Suprapubic skin (tissue), 4 donors: Measurements from ENCODE around the gene PRTG.

Source experiments
- EP300 ChIP-seq: sonication (generic); formaldehyde crosslinking; IDR thresholded peaks from one replicate; pipeline ENCODE4 v1.6.1; 2017; ENCODE audit warnings: antibody characterized with exemption
- POLR2A ChIP-seq, 2 donors: fragments of 450-650 bp; IDR thresholded peaks; one replicate each; pipeline ENCODE4 v1.6.1; 2017; ENCODE audit warnings: antibody characterized with exemption in 2 of 2, mild to moderate bottlenecking in 2 of 2, moderate library complexity in 2 of 2
- POLR2AphosphoS5 ChIP-seq, 3 donors: sonication (generic); formaldehyde crosslinking; IDR thresholded peaks; one replicate each; pipeline ENCODE4 v1.6.1; 2017; ENCODE audit warnings: antibody characterized with exemption in 3 of 3
- TF ChIP-seq, protein P1 (sequence below), 2 donors: fragments of 200-600 bp in 1 of 2; fragments of 450-650 bp in 1 of 2; sonication (generic) in 1 of 2; IDR thresholded peaks; one replicate each; pipeline ENCODE4 v1.5.1; 2016 to 2019; ENCODE audit warnings: antibody characterized with exemption in 2 of 2, mild to moderate bottlenecking in 1 of 2, moderate library complexity in 1 of 2

DNA sequence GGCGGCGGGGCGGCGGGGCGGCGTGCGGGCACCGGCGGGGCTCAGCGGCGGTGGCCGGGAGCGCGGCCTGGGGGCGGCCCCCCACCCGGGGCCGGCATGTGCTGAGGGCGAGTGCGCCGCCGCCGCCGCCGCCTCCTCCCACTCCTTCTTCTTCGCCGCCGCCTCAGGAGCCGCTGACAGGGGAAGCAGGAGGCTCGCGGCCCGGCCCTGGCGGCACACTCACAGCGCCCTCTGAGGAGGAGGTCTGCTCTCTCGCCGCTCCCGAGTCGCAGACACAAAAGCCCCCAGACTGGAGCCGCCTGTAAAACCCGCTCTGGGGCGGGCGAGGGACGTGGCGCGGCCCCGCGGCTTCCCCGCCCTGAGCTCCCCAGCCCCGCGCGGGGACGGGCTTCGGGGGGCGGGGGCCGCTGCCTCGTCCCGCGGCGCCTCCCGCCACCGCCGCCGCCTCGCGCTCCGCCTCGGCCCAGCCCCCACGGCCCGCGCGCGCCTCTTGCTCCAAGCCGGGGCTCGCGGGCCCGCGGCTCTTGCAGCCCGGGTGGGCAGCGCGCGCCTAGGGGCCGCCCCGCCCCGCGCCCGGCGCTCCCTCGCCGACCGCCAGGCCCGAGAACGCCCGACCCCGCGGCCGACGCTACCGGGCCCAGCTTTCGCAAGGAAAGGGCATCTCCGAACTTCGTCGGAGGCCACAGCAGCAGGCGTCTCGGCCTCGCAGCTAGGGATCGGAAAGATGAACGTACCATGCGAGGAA, 154.7 kb downstream of the PRTG start, which contains the start of gene PYGO1:
- TF ChIP-seq, protein P1, sequence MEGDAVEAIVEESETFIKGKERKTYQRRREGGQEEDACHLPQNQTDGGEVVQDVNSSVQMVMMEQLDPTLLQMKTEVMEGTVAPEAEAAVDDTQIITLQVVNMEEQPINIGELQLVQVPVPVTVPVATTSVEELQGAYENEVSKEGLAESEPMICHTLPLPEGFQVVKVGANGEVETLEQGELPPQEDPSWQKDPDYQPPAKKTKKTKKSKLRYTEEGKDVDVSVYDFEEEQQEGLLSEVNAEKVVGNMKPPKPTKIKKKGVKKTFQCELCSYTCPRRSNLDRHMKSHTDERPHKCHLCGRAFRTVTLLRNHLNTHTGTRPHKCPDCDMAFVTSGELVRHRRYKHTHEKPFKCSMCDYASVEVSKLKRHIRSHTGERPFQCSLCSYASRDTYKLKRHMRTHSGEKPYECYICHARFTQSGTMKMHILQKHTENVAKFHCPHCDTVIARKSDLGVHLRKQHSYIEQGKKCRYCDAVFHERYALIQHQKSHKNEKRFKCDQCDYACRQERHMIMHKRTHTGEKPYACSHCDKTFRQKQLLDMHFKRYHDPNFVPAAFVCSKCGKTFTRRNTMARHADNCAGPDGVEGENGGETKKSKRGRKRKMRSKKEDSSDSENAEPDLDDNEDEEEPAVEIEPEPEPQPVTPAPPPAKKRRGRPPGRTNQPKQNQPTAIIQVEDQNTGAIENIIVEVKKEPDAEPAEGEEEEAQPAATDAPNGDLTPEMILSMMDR (IDR thresholded peaks at IDR 0.05): no peak
- no peak for TF ChIP-seq EP300
- no peak for TF ChIP-seq POLR2A (IDR thresholded peaks at IDR 0.05)
- no peak for TF ChIP-seq POLR2AphosphoS5 (IDR thresholded peaks at IDR 0.05)
